ENCODE results near the gene ARMH3. TPM values are rescaled to one million over a fixed set of nuclear protein-coding genes. Genes with fewer than 3 reads are reported as not detected.

The ARMH3 gene
- total RNA-seq, 1 experiment from 2014 or later: 17.1 TPM

- no peak for TF ChIP-seq ATF6 (CRISPR knock-in tag; IDR thresholded peaks at IDR 0.05)
- TF ChIP-seq ZNF232 (CRISPR knock-in tag; IDR thresholded peaks at IDR 0.05): no peak
- no peak for TF ChIP-seq ZMAT4 (CRISPR knock-in tag; IDR thresholded peaks at IDR 0.05)
- TF ChIP-seq ZNF281 (CRISPR knock-in tag; IDR thresholded peaks at IDR 0.05): no peak
- no peak for TF ChIP-seq E2F1 (CRISPR knock-in tag; IDR thresholded peaks at IDR 0.05)
- TF ChIP-seq NR2C2 (CRISPR knock-in tag; IDR thresholded peaks at IDR 0.05): no peak
- no peak for TF ChIP-seq USF1 (CRISPR knock-in tag; IDR thresholded peaks at IDR 0.05)
- no peak for TF ChIP-seq PRRX2 (CRISPR knock-in tag; IDR thresholded peaks at IDR 0.05)
These were observed 210.1 kb downstream of the ARMH3 start (continued) for GRCh38 chr10:101845893-101846292.

- CTCF ChIA-PET: interaction anchor here (0.6 to 2.4 kb wide), 49 partner anchors 8 to 871 kb away, joined by 3 to 44 read pairs (median 4); partner anchors contain the start of genes ARL3, NPM3 and OGA
- ATAC-seq: peak; percentile 80
- TF ChIP-seq HMGXB4 (CRISPR knock-in tag; IDR thresholded peaks at IDR 0.05): 0 out of 2 replicates have a peak, but pooled peaks have one; percentile 77
- peak; percentile 87 for TF ChIP-seq CTCF (IDR thresholded peaks at IDR 0.05)
- TF ChIP-seq TEAD1 (CRISPR knock-in tag; IDR thresholded peaks at IDR 0.05): no peak
- no peak for TF ChIP-seq CREB1 (CRISPR knock-in tag; IDR thresholded peaks at IDR 0.05)
- TF ChIP-seq PRRX2 (CRISPR knock-in tag; IDR thresholded peaks at IDR 0.05): no peak; the same call in 1 of the 2 replicates
- 0 out of 2 replicates have a peak, but pooled peaks have one; percentile 18 for TF ChIP-seq MAX (CRISPR knock-in tag; IDR thresholded peaks at IDR 0.05)
- no peak for TF ChIP-seq AR (CRISPR knock-in tag; IDR thresholded peaks at IDR 0.05)
- 0 out of 2 replicates have a peak, but pooled peaks have one; percentile 18 for TF ChIP-seq CBFB (CRISPR knock-in tag; IDR thresholded peaks at IDR 0.05; ENCODE audit: low read depth)
- no peak for TF ChIP-seq E2F5 (CRISPR knock-in tag; IDR thresholded peaks at IDR 0.05)
- TF ChIP-seq USF1 (CRISPR knock-in tag; IDR thresholded peaks at IDR 0.05): no peak
These were observed 212.6 kb downstream of the ARMH3 start, which contains the start of gene KCNIP2 for GRCh38 chr10:101843032-101844021. Gene KCNIP2 (minus strand): TSS chr10:101843800. CDS start chr10:101843568, 232 bp downstream.

More at GRCh38 chr10:101843032-101844021, 212.6 kb downstream of the ARMH3 start, which contains the start of gene KCNIP2:
- peak; percentile 91 for DNase-seq (ENCODE audit: low spot score)
- Mint-ChIP-seq H3K27me3 (ENCODE audit: low read depth) (peaks cover 25% of the 10 kb centered on the region), H3K4me1 (peaks cover 46% of the 10 kb centered on the region), H3K36me3 (no peaks in the 10 kb centered on the region), H3K4me3 (peak within 1 kb of the TSS; percentile 79), H3K27ac (peak within 1 kb of the TSS; percentile 50; the same call in 1 of the 2 replicates), H3K9me3 (no peaks in the 10 kb centered on the region)
- POLR2A ChIA-PET: interaction anchor here (0.6 to 1.5 kb wide), 4 partner anchors 26 to 306 kb away, joined by 3 to 6 read pairs (median 4); partner anchors contain the start of gene OGA
